ENCODE data around the gene ATF7IP2.

GRCh38 chr16:10501016-10501607 lies 115.3 kb downstream of the ATF7IP2 start:
- no peak for TF ChIP-seq ZNF146 (CRISPR knock-in tag; IDR thresholded peaks at IDR 0.05; ENCODE audit: unreplicated experiment)
- TF ChIP-seq SETDB1 (IDR thresholded peaks at IDR 0.05; ENCODE audit: low read length) = no peak
- no peak for TF ChIP-seq TAF1 (IDR thresholded peaks at IDR 0.05; ENCODE audit: control insufficient read depth, extremely low read depth, insufficient read depth, low read length, severe bottlenecking)
- TF ChIP-seq POLR2AphosphoS5 (IDR thresholded peaks at IDR 0.05; ENCODE audit: control insufficient read depth, insufficient read depth, low read depth, low read length) = peak; percentile 79
- no peak for TF ChIP-seq RREB1 (CRISPR knock-in tag; IDR thresholded peaks at IDR 0.05)
- TF ChIP-seq MAX (CRISPR knock-in tag; IDR thresholded peaks at IDR 0.05) = no peak
- TF ChIP-seq ZBTB1 (CRISPR knock-in tag; IDR thresholded peaks at IDR 0.05; ENCODE audit: borderline replicate concordance, low read depth) = no peak
- no peak for TF ChIP-seq USF2 (CRISPR knock-in tag; IDR thresholded peaks at IDR 0.05)
- TF ChIP-seq RBM39 (optimal IDR thresholded peaks at IDR 0.05; ENCODE audit: low read depth, low read length) = no peak
- no peak for TF ChIP-seq MYC (IDR thresholded peaks at IDR 0.05; ENCODE audit: low read depth, low read length)
- no peak for TF ChIP-seq MYC (CRISPR knock-in tag; IDR thresholded peaks at IDR 0.05; ENCODE audit: borderline replicate concordance, low read depth)
- TF ChIP-seq FOXJ3 (CRISPR knock-in tag; IDR thresholded peaks at IDR 0.05) = no peak
